ENCODE data around the gene COL4A2.
"Not testable (repeated sequence)": the region's sequence is repeated elsewhere in the genome, so short reads cannot be mapped to it uniquely, and the experiment has no call there.

Gene COL4A2

GRCh38 chr13:110308656-110309359, 1.7 kb downstream of the COL4A2 start:
- no peak for DNase-seq

GRCh38 chr13:110309661-110310524, 2.8 kb downstream of the COL4A2 start:
- no peak for DNase-seq

GRCh38 chr13:110310541-110311442, 3.7 kb downstream of the COL4A2 start:
- no peak for DNase-seq

- no peak for DNase-seq
Observed at GRCh38 chr13:110311443-110312338, 4.6 kb downstream of the COL4A2 start.

- DNase-seq = no peak
Observed at GRCh38 chr13:110312339-110313031, 5.4 kb downstream of the COL4A2 start.

- not testable (repeated sequence) for DNase-seq
Observed at GRCh38 chr13:110313261-110313660, 6.2 kb downstream of the COL4A2 start.

GRCh38 chr13:110313733-110314132, 6.6 kb downstream of the COL4A2 start:
- not testable (repeated sequence) for DNase-seq

- no peak for DNase-seq
Observed at GRCh38 chr13:110314516-110315245, 7.6 kb downstream of the COL4A2 start.

GRCh38 chr13:110316196-110316595, 9.1 kb downstream of the COL4A2 start:
- DNase-seq = no peak

GRCh38 chr13:110317093-110317492, 10.0 kb downstream of the COL4A2 start:
- no peak for DNase-seq

GRCh38 chr13:110317496-110318195, 10.6 kb downstream of the COL4A2 start:
- no peak for DNase-seq

- DNase-seq = no peak
Observed at GRCh38 chr13:110318920-110319319, 11.8 kb downstream of the COL4A2 start.

- no peak for DNase-seq
Observed at GRCh38 chr13:110319397-110319773, 12.3 kb downstream of the COL4A2 start.

- DNase-seq = no peak
Observed at GRCh38 chr13:110319774-110320509, 12.9 kb downstream of the COL4A2 start.

- DNase-seq = no peak
Observed at GRCh38 chr13:110320645-110321044, 13.6 kb downstream of the COL4A2 start.

GRCh38 chr13:110321573-110321972, 14.5 kb downstream of the COL4A2 start:
- not testable (repeated sequence) for DNase-seq

- DNase-seq = no peak
Observed at GRCh38 chr13:110322126-110322827, 15.2 kb downstream of the COL4A2 start.

GRCh38 chr13:110322828-110323171, 15.7 kb downstream of the COL4A2 start:
- no peak for DNase-seq
